H9 (cell line): Measurements from ENCODE around the gene TAF4. TPM values are rescaled to one million over a fixed set of nuclear protein-coding genes. Genes with fewer than 3 reads are reported as not detected.

ENCODE experiments used
- DNase-seq: peaks from one replicate; pipeline ENCODE4 v3.0.0-alpha.2; 2017
- H2AFZ ChIP-seq: one replicate; pipeline ENCODE4 v1.6.1; 2013; ENCODE audit warnings: mild to moderate bottlenecking, low read length, control low read depth, moderate library complexity
- H2AK5ac ChIP-seq: 2 replicates; pipeline ENCODE4 v1.6.1; 2013; ENCODE audit warnings: low read length, control low read depth, mixed read lengths; ENCODE audit not compliant: insufficient read length
- H2BK120ac ChIP-seq: one replicate; pipeline ENCODE4 v1.6.1; 2013; ENCODE audit warnings: low read depth, mild to moderate bottlenecking, low read length, control low read depth, inconsistent platforms; ENCODE audit not compliant: poor library complexity, severe bottlenecking
- H2BK12ac ChIP-seq: 2 replicates; pipeline ENCODE4 v1.6.1; 2013; ENCODE audit warnings: low read length, control low read depth, mixed read lengths, low read depth; ENCODE audit not compliant: insufficient read length
- H2BK15ac ChIP-seq: 2 replicates; pipeline ENCODE4 v1.6.1; 2013; ENCODE audit warnings: low read depth, low read length, control low read depth
- H2BK20ac ChIP-seq: one replicate; pipeline ENCODE4 v1.6.1; 2013; ENCODE audit warnings: low read depth, mild to moderate bottlenecking, low read length, control low read depth, inconsistent platforms; ENCODE audit not compliant: poor library complexity, severe bottlenecking
- H2BK5ac ChIP-seq: 2 replicates; pipeline ENCODE4 v1.6.1; 2013; ENCODE audit warnings: low read length, control low read depth, mixed read lengths; ENCODE audit not compliant: insufficient read length
- H3K14ac ChIP-seq: 2 replicates; pipeline ENCODE4 v1.6.1; 2013; ENCODE audit warnings: low read length, control low read depth; ENCODE audit not compliant: insufficient read depth
- H3K18ac ChIP-seq: 2 replicates; pipeline ENCODE4 v1.6.1; 2013; ENCODE audit warnings: low read depth, mild to moderate bottlenecking, mixed read lengths, low read length, control low read depth; ENCODE audit not compliant: insufficient read length
- H3K23ac ChIP-seq: 2 replicates; pipeline ENCODE4 v1.6.1; 2013; ENCODE audit warnings: low read length, control low read depth, mixed read lengths, low read depth; ENCODE audit not compliant: insufficient read length
- H3K23me2 ChIP-seq: 2 replicates; pipeline ENCODE4 v1.6.1; 2013; ENCODE audit warnings: low read depth, mild to moderate bottlenecking, mixed read lengths, low read length, control low read depth; ENCODE audit not compliant: insufficient read length, poor library complexity, severe bottlenecking
- H3K27ac ChIP-seq: 2 replicates; pipeline ENCODE4 v1.5.1; 2013; ENCODE audit warnings: low read length, control low read depth, mixed read lengths, low read depth; ENCODE audit not compliant: insufficient read length
- H3K27me3 ChIP-seq: 2 replicates; pipeline ENCODE4 v1.6.1; 2013; ENCODE audit warnings: low read length, control low read depth, inconsistent platforms; ENCODE audit not compliant: insufficient read depth
- H3K4ac ChIP-seq: 2 replicates; pipeline ENCODE4 v1.6.1; 2013; ENCODE audit warnings: low read depth, mild to moderate bottlenecking, control low read depth, inconsistent platforms, low read length, moderate library complexity
- H3K4me1 ChIP-seq: 2 replicates; pipeline ENCODE4 v1.6.1; 2013; ENCODE audit warnings: low read length, control low read depth, inconsistent platforms; ENCODE audit not compliant: insufficient read depth
- H3K4me2 ChIP-seq: 2 replicates; pipeline ENCODE4 v1.6.1; 2013; ENCODE audit warnings: low read length, control low read depth, mixed read lengths; ENCODE audit not compliant: insufficient read length, insufficient read depth
- H3K56ac ChIP-seq: 2 replicates; pipeline ENCODE4 v1.6.1; 2013; ENCODE audit warnings: low read depth, mild to moderate bottlenecking, mixed read lengths, low read length, control low read depth; ENCODE audit not compliant: insufficient read length
- H3K79me1 ChIP-seq: 2 replicates; pipeline ENCODE4 v1.6.1; 2013; ENCODE audit warnings: low read depth, mild to moderate bottlenecking, moderate library complexity, low read length, control low read depth, inconsistent platforms; ENCODE audit not compliant: insufficient read depth, poor library complexity, severe bottlenecking
- H3K79me2 ChIP-seq: 2 replicates; pipeline ENCODE4 v1.6.1; 2013; ENCODE audit warnings: low read length, control low read depth, inconsistent platforms; ENCODE audit not compliant: insufficient read depth
- H3K9ac ChIP-seq: 2 replicates; pipeline ENCODE4 v1.6.1; 2013; ENCODE audit warnings: low read length, control low read depth, mixed read lengths; ENCODE audit not compliant: insufficient read length; ENCODE audit errors: extremely low read depth
- H3K9me3 ChIP-seq: one replicate; pipeline ENCODE4 v1.6.1; 2013; ENCODE audit warnings: low read depth, low read length, inconsistent platforms; ENCODE audit not compliant: control insufficient read depth
- H3T11ph ChIP-seq: one replicate; pipeline ENCODE4 v1.6.1; 2013; ENCODE audit warnings: mild to moderate bottlenecking, low read length, control low read depth, inconsistent platforms
- H4K20me1 ChIP-seq: one replicate; pipeline ENCODE4 v1.6.1; 2013; ENCODE audit not compliant: control insufficient read depth, insufficient read length, insufficient read depth
- H4K5ac ChIP-seq: 2 replicates; pipeline ENCODE4 v1.6.1; 2013; ENCODE audit warnings: low read depth, mild to moderate bottlenecking, mixed read lengths, low read length, control low read depth; ENCODE audit not compliant: insufficient read length
- H4K8ac ChIP-seq: replicated peaks from 2 replicates; pipeline ENCODE4 v1.6.1; 2013; ENCODE audit warnings: low read length, control low read depth, mixed read lengths, low read depth; ENCODE audit not compliant: insufficient read length
- H4K91ac ChIP-seq: 2 replicates; pipeline ENCODE4 v1.6.1; 2013; ENCODE audit warnings: low read depth, mild to moderate bottlenecking, moderate library complexity, mixed read lengths, low read length, control low read depth; ENCODE audit not compliant: insufficient read length
- H3K27ac Mint-ChIP-seq, 3 experiments: 2 replicates in 2 of 3; 3 replicates in 1 of 3; pipeline ENCODE4 v1.8.0; 2020 to 2021; ENCODE audit warnings: mixed read lengths in 3 of 3, mild to moderate bottlenecking in 1 of 3, moderate library complexity in 1 of 3
- H3K27me3 Mint-ChIP-seq: 2 replicates; pipeline ENCODE4 v1.8.0; 2021; ENCODE audit warnings: low read depth, mild to moderate bottlenecking, moderate library complexity, mixed read lengths
- H3K36me3 Mint-ChIP-seq, 3 experiments: 2 replicates in 2 of 3; 3 replicates in 1 of 3; pipeline ENCODE4 v1.8.0; 2020 to 2021; ENCODE audit warnings: low read depth in 3 of 3, mixed read lengths in 3 of 3; ENCODE audit not compliant: insufficient read depth in 1 of 3
- H3K4me1 Mint-ChIP-seq, 2 experiments: 2 replicates each; pipeline ENCODE4 v1.8.0; 2020; ENCODE audit warnings: mixed read lengths in 2 of 2
- H3K4me3 Mint-ChIP-seq, 2 experiments: 2 replicates in 1 of 2; 3 replicates in 1 of 2; pipeline ENCODE4 v1.8.0; 2020 to 2021; ENCODE audit warnings: mild to moderate bottlenecking in 2 of 2, mixed read lengths in 2 of 2, moderate library complexity in 1 of 2
- H3K9me3 Mint-ChIP-seq, 2 experiments: 2 replicates in 1 of 2; 3 replicates in 1 of 2; pipeline ENCODE4 v1.8.0; 2020; ENCODE audit warnings: mild to moderate bottlenecking in 2 of 2, mixed read lengths in 2 of 2, moderate library complexity in 1 of 2
- CTCF ChIP-seq: fragments of 200-600 bp; sonication (generic); conservative IDR thresholded peaks from 3 replicates; pipeline ENCODE4 v1.8.0; 2021; ENCODE audit warnings: antibody characterized with exemption, mild to moderate bottlenecking
- WGBS: extraction: QIAGEN DNeasy Blood & Tissue Kit; methylation state at CpG from one replicate; pipeline ENCODE4 v1.1.7; 2013; ENCODE audit warnings: missing lambda C conversion rate, low lambda C conversion rate, mixed read lengths; ENCODE audit not compliant: insufficient read length; ENCODE audit errors: extremely low coverage; 5-methylcytosine and 5-hydroxymethylcytosine counted together
- total RNA-seq: library from RNA; stranded (reverse); gene quantifications from 2 replicates; pipeline ENCODE4 v1.2.1, GENCODE V29; 2021

The TAF4 gene
- total RNA-seq, 1 experiment from 2014 or later = 30.8 TPM

- no CpG with 5 or more reads among the region's 28 CpGs for WGBS
- H2BK12ac ChIP-seq = no peak overlapping the region
Observed at GRCh38 chr20:62006482-62006881, 59.2 kb downstream of the TAF4 start.

More at GRCh38 chr20:62006482-62006881, 59.2 kb downstream of the TAF4 start:
- Mint-ChIP-seq H3K36me3 (peaks cover 37 to 81% (median 63%) of the 10 kb centered on the region in 3 experiments), H3K4me1 (peaks cover 3 to 6% of the 10 kb centered on the region in 2 experiments), H3K9me3 (no peaks in the 10 kb centered on the region), H3K4me3 (no peak overlapping the region), H3K27ac (no peak overlapping the region), H3K27me3 (no peaks in the 10 kb centered on the region)
- Histone ChIP-seq H3K23ac (no peak overlapping the region), H2BK5ac (no peak overlapping the region), H3K4me1 (no peaks in the 10 kb centered on the region), H3K27ac (no peak overlapping the region), H3K9me3 (no peaks in the 10 kb centered on the region), H4K20me1 (no peaks in the 10 kb centered on the region), H3K79me2 (no peaks in the 10 kb centered on the region), H2BK20ac (no peak overlapping the region), H2BK15ac (no peak overlapping the region), H2AFZ (no peak overlapping the region), H3T11ph (no peak overlapping the region), H3K14ac (no peak overlapping the region), H4K5ac (no peak overlapping the region), H3K79me1 (no peaks in the 10 kb centered on the region), H4K8ac (no peak overlapping the region), H2BK120ac (no peak overlapping the region), H3K56ac (no peak overlapping the region), H3K27me3 (no peaks in the 10 kb centered on the region; the same call in 1 of the 2 replicates), H3K18ac (no peak overlapping the region), H3K4ac (no peak overlapping the region), H3K23me2 (no peaks in the 10 kb centered on the region), H3K4me2 (no peak overlapping the region), H2AK5ac (no peak overlapping the region), H3K9ac (no peak overlapping the region), H4K91ac (no peak overlapping the region)
- no peak for TF ChIP-seq CTCF
- DNase-seq = no peak
